KBM-7 (cell line): Measurements from ENCODE around the gene SART3.
A peak's percentile ranks its signal among the peaks of the same experiment; 100 is the strongest.

Source experiments
- DNase-seq: peaks from one replicate; pipeline ENCODE4 v3.0.0-alpha.2; 2015
- in situ Hi-C: fragments of 300-500 bp; cut with MboI; formaldehyde crosslinking; loops from 2 replicates; pipeline ENCODE4 v1.14.3; 2020; ENCODE audit warnings: low sequenced_read_pairs, low pct_unique_long_range_greater_than_20kb, mixed read lengths

The SART3 gene, protein sequence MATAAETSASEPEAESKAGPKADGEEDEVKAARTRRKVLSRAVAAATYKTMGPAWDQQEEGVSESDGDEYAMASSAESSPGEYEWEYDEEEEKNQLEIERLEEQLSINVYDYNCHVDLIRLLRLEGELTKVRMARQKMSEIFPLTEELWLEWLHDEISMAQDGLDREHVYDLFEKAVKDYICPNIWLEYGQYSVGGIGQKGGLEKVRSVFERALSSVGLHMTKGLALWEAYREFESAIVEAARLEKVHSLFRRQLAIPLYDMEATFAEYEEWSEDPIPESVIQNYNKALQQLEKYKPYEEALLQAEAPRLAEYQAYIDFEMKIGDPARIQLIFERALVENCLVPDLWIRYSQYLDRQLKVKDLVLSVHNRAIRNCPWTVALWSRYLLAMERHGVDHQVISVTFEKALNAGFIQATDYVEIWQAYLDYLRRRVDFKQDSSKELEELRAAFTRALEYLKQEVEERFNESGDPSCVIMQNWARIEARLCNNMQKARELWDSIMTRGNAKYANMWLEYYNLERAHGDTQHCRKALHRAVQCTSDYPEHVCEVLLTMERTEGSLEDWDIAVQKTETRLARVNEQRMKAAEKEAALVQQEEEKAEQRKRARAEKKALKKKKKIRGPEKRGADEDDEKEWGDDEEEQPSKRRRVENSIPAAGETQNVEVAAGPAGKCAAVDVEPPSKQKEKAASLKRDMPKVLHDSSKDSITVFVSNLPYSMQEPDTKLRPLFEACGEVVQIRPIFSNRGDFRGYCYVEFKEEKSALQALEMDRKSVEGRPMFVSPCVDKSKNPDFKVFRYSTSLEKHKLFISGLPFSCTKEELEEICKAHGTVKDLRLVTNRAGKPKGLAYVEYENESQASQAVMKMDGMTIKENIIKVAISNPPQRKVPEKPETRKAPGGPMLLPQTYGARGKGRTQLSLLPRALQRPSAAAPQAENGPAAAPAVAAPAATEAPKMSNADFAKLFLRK

DNA sequence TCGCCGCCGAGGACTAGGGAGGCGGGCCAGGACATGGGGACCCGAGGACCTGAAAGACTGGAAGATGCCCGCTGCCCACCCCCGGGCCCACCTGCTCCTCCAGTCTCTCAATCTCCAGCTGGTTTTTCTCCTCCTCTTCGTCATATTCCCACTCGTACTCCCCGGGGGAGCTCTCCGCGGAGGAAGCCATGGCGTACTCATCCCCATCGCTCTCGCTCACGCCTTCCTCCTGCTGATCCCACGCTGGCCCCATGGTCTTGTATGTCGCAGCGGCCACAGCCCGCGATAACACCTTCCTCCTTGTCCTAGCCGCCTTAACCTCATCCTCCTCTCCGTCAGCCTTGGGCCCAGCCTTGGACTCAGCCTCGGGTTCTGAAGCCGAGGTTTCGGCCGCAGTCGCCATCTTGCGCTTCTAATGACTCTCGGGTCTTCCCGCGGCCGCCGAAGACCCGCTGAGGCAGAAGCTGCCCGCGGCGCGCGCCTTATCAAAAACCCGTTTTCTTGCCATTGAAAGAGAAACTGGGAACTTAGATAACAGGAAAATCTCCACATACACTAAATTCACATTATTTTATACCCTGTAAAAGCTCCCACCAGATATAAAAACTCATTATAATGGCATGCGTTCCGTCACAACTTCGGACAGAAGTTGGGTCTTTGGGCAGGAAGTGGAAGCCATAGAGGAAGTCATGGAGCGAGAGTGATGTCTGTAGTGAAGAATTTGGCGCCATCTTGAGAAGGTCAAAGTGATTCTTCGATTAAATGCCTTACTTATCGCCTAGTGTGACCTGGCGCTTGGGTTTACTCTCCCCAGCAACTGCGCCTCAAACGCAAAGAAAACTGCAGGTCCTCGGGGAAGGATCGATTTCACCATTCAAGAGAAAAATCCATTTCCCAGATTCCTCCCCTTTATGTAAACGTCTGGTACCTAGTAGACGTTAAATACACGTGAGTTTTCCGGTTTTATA is at the start of gene SART3:
TSS of gene SART3 (minus strand) at position 422 of the 968 bp plus-strand sequence. CDS start at position 403, 19 bp downstream.
- peak; percentile 95 for DNase-seq
- in situ Hi-C loops, result no loop called here

DNA sequence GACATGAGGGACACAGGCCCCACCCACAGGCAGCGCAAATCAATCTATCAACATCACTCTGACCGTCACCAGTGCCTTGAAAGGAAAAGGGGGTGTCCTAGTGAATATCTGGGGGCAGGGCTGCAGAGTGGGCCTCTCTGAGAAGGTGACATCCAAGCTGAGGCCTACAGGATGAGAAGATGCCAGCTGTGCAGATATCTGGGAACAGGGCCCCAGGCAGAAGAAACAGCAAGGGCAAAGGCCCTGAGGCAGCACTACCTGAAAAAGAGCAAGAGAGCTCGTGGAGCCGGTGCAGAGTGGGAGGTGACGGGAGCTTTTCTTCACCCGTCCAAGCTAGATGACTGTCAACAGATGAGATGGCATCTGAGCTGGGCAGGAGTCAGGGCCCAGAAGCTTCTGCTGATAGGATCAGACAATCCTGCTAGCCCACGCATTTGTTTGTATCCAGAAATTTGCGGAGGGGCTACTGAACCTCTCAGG is 49.4 kb upstream of the SART3 start:
- DNase-seq, result no peak
- in situ Hi-C loops, result no loop called here

DNA sequence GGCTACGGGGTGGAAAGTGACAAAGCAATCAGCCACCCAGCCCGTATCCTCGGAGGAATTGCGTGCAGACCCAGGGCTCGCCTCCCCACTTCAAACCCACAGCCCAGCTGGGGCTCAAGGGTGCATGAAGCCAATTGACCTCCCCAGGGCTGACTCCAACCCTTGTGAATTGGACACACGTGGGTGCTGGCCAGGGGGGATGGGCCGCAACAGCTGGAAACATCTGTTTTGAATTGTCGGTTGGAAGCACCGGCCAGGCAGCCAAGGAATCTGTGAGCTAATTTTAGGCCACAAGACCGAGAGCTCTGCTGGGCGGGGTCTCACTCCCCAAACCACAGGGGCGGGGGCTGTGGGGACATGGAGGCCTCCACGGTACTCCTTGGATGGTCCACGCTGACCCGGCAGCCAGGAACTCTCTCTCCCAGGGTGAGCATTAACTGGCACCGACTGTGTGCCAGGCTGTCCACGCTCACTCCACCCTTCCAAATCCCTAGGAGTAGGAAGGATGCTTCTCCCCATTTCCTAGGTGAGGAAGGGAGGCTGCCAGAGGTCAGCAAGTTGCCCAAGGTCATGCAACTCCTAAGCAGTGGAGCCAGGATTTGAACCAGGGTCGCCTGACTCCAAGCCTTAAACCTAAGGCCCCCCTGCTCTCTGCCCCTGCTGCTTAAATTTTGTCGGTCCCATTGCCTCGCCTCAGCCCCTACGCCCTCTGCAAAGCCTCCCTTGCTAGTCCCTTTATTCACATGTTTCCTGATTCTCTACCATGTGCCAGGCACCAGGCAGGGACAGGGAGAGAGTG is 48.8 kb upstream of the SART3 start:
- in situ Hi-C loops, result no loop called here
- DNase-seq, result peak; percentile 81

- in situ Hi-C loops, result no loop called here
Observed at GRCh38 chr12:108608616-108609015, 47.6 kb upstream of the SART3 start.

GRCh38 chr12:108607981-108608600 is 47.1 kb upstream of the SART3 start:
- no peak for DNase-seq
- in situ Hi-C loops, result no loop called here

More at GRCh38 chr12:108608616-108609015, 47.6 kb upstream of the SART3 start:
- DNase-seq, result no peak

DNA sequence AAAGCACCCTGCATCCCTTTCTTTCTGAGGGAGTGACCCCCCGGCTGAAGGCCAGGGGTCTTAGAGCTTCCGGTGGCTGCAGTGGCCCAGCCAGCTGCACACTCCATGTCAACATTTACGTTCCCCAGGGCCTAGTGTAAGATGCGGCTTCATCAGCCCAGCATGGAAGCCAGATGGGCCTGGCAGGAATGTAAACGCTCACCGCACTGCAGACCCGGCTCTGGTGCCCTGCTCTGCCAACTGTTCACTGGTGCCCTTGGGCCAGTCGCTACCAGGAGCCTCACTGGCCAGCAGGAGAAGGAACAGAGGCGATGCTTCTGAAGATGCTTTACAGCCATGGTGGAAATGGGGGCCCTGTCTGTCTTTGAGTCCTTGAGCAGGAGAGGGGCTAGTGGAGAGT is 45.5 kb upstream of the SART3 start:
- in situ Hi-C loops, result no loop called here
- DNase-seq, result no peak

DNA sequence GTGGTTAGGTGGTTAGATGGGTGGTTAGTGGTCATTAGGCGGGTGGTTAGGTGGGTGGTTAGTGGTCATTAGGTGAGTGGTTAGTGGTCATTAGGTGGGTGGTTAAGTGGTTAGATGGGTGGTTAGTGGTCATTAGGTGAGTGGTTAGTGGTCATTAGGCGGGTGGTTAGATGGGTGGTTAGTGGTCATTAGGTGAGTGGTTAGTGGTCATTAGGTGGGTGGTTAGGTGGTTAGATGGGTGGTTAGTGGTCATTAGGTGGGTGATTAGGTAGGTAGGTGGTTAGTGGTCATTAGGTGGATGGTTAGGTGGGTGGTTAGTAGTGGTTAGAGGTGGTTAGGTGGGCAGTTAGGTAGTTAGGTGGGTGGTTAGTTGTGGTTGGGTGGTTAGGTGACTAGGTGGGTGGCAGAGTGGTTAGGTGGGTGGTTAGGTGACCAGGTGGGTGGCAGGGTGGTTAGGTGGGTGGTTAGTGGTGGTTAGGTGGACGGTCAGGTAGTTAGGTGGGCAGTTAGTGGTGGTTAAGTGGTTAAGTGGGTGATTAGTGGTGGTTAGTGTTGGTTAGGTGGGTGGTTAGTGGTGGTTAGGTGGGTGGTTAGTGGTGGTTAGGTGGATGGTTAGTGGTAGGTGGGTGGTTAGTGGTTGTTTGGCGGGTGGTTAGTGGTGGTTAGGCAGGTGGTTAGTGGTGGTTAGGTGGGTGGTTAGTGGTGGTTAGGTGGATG is 44.9 kb upstream of the SART3 start:
- no peak for DNase-seq
- in situ Hi-C loops, result no loop called here

GRCh38 chr12:108605000-108605689 is 44.2 kb upstream of the SART3 start:
- DNase-seq, result peak; percentile 28
- in situ Hi-C loops, result no loop called here

DNA sequence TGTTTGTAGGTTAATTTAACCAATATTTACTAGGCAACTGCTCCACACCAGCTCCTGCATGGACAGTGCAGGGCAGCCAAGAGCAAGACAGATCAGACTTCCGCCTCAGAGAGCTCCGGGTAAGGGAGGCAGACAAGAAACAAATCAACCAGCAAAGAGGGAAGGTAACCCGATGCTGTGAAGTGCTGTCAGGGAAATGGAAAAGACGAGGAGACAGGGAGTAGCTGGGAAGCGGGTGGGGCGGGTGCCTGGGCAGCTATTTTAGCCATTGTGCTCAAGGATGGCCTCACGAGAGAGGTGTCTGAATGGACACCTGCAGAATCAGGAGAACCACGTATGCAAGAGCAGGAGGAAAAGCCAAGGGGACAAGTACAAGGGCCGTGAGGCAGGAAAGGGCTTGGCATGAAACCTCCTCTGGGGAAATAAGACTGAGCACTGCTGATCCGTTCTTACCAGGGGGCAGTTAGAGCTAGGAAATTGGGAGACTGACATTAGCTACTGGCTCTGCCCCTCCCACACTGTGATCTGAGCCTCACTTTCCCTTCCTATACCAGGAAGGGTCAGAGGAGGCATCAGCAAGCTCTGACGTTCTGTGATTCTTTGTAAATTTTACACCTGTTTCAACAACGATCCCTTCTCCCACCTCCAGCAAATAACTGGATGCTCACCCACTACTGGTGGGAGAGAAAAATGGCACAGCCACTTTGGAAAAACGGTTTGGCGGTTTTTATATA is 43.4 kb upstream of the SART3 start:
- no peak for DNase-seq
- in situ Hi-C loops, result no loop called here

- no peak for DNase-seq
- in situ Hi-C loops, result no loop called here
Observed at GRCh38 chr12:108603743-108604142, 42.8 kb upstream of the SART3 start.

DNA sequence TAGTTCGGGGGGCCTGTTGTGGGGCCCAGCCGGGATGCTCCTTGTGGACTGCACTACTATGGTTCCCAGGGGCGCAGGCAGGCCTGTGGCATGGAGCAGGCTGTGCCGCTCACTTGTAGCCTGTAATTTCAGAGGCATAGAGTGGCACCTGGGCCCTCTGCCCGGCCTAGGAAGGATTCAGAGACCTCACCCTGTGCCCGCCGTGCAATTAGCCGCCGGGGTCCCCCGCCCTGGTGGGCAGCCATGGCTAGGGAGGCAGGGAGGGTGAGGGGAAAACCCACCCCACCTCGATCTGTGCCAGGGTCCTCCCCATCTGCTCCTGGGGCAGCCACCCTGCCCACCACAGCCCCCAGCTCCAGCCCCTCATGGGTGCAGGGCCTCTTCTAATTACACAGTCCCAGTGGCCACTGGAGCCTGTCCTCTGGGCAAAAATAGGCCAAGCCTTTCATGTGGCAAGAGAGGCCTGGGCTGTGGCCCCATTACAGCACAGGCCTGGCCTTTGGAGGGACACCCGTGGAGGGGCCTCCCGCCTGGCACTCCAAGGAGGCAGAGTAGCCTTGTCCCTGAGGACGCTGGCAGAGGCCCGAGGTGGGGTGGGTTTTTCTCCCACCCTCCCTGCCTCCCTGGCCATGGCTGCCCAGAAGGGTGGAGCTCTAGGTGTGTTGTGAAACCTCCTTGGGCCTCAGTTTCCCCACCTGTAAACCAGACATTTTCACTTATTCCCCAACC is 42.2 kb upstream of the SART3 start:
- no peak for DNase-seq
- in situ Hi-C loops, result no loop called here

GRCh38 chr12:108602209-108602705 is 41.3 kb upstream of the SART3 start:
- no peak for DNase-seq
- in situ Hi-C loops, result no loop called here

- in situ Hi-C loops, result no loop called here
- DNase-seq, result no peak
Observed at GRCh38 chr12:108600702-108601007, 39.7 kb upstream of the SART3 start.

- no peak for DNase-seq
- in situ Hi-C loops, result no loop called here
Observed at GRCh38 chr12:108599948-108600701, 39.2 kb upstream of the SART3 start.

DNA sequence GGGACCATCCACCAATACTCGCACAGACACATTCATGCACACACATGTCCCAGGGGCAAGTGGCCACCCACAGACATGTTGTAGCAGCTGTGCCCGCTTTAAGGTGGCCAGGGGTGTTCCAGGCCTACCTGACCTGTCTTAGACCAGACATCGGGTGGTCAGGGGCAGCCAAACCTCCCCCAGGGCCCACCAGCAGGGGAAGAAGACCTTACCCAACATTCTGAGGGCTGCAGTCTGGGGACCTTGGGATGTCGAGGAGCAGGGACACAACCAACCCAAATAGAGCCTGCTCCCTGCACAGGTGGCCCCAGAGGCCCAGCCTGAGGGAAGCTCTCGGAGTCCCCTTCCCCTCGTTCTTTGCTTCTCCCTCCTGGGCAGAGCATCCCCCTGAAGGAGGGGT is 38.6 kb upstream of the SART3 start:
- DNase-seq, result no peak
- in situ Hi-C loops, result no loop called here
